Loucy (cell line): ENCODE results near the gene PLEKHG4.

Experiments
- H2AFZ ChIP-seq: fragments of 200-600 bp; sonication (generic); 2 replicates; pipeline ENCODE4 v1.6.0; 2016; ENCODE audit warnings: antibody characterized with exemption, mild to moderate bottlenecking, low read length, moderate library complexity
- H3F3A ChIP-seq: fragments of 200-600 bp; 2 replicates; pipeline ENCODE4 v1.6.0; 2016; ENCODE audit warnings: antibody characterized with exemption, low read depth, mild to moderate bottlenecking
- H3K27me3 ChIP-seq: fragments of 200-600 bp; sonication (generic); 2 replicates; pipeline ENCODE4 v1.6.1; 2014; ENCODE audit warnings: low read length, mild to moderate bottlenecking; ENCODE audit not compliant: insufficient read depth, poor library complexity, severe bottlenecking
- H3K36me3 ChIP-seq: fragments of 200-600 bp; sonication (generic); 2 replicates; pipeline ENCODE4 v1.6.1; 2016; ENCODE audit warnings: low read length; ENCODE audit not compliant: insufficient read depth
- H3K4me1 ChIP-seq: fragments of 200-600 bp; sonication (generic); 2 replicates; pipeline ENCODE4 v1.5.1; 2014; ENCODE audit warnings: low read length, mild to moderate bottlenecking; ENCODE audit not compliant: insufficient read depth, poor library complexity, severe bottlenecking
- H3K4me2 ChIP-seq: fragments of 200-600 bp; sonication (generic); 2 replicates; pipeline ENCODE4 v1.6.0; 2014; ENCODE audit warnings: antibody characterized with exemption, low read length, low read depth, mild to moderate bottlenecking; ENCODE audit not compliant: poor library complexity, severe bottlenecking
- H3K4me3 ChIP-seq: fragments of 200-600 bp; sonication (generic); 2 replicates; pipeline ENCODE4 v1.5.1; 2014; ENCODE audit warnings: low read length, mild to moderate bottlenecking, mixed read lengths; ENCODE audit not compliant: poor library complexity, severe bottlenecking
- H3K79me2 ChIP-seq: fragments of 200-600 bp; sonication (generic); 2 replicates; pipeline ENCODE4 v1.6.1; 2014; ENCODE audit warnings: low read length; ENCODE audit not compliant: insufficient read depth
- H3K9ac ChIP-seq: fragments of 200-600 bp; sonication (generic); 2 replicates; pipeline ENCODE4 v1.6.0; 2014; ENCODE audit warnings: mild to moderate bottlenecking, low read depth, low read length, moderate library complexity; ENCODE audit not compliant: poor library complexity, severe bottlenecking
- H3K9me2 ChIP-seq: fragments of 200-600 bp; sonication (generic); replicated peaks from 2 replicates; pipeline ENCODE4 v1.6.1; 2016; ENCODE audit warnings: low read depth, low read length, mixed read lengths
- H3K9me3 ChIP-seq: fragments of 200-600 bp; sonication (generic); 2 replicates; pipeline ENCODE4 v1.6.1; 2014; ENCODE audit warnings: mild to moderate bottlenecking, antibody characterized with exemption, low read length, low read depth; ENCODE audit not compliant: insufficient read depth
- H4K20me1 ChIP-seq: fragments of 200-600 bp; sonication (generic); 2 replicates; pipeline ENCODE4 v1.6.0; 2014; ENCODE audit warnings: antibody characterized with exemption, low read length, mild to moderate bottlenecking; ENCODE audit not compliant: insufficient read depth, poor library complexity, severe bottlenecking
- EZH2phosphoT487 ChIP-seq: fragments of 200-600 bp; IDR thresholded peaks from 2 replicates; pipeline ENCODE4 v1.6.1; 2018; ENCODE audit warnings: antibody characterized with exemption, mild to moderate bottlenecking, moderate library complexity, borderline replicate concordance
- TF ChIP-seq, protein P1 (sequence below): fragments of 200-600 bp; sonication (generic); conservative IDR thresholded peaks from 2 replicates; pipeline ENCODE4 v1.5.1; 2014; ENCODE audit warnings: mild to moderate bottlenecking, antibody characterized with exemption, low read length

The PLEKHG4 gene

DNA sequence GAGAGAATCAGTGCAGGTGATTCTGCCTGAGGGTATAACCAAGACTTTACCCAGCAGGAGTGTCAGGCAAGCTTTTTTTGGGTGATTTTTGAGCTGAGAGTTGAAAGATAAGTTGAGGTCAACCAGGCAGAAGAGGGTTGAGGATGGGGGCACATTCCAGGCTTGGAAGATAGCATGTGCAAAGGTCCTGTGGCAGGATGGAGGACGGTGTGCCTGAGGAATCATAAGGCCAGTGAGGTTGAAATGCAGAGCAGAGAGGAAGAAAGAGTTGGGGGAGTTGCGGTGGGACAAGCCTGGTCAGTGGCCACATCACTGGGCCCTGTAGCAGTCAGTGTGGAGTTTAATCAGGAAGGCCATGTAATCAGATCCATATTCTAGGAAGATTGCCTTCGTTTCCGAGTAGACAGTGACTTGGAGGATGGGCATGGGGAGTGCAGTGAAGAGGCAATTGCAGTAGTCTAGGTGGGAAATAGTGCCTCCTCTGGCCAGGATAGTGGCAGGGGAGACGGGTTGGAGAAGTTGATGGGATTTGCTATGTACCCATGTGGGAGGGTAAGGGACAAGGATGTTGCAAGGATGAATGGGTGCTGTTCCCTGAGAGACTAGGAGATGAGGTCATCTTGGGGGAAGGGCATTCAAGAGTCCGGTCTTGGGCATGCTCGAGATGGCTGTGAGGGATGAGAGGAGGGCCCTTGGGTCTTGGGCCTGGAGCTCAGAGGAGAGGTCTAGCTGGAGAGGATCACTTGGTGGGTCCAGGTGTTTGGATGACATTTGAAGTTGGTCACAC is 3.9 kb downstream of the PLEKHG4 start:
- Histone ChIP-seq H3K4me1 (peaks cover 14% of the 10 kb centered on the region), H4K20me1 (no peaks in the 10 kb centered on the region), H3K4me3 (no peak overlapping the region), H3K9me2 (no peaks in the 10 kb centered on the region), H3K4me2 (no peak overlapping the region), H3K79me2 (peaks cover 28% of the 10 kb centered on the region), H3K9me3 (no peaks in the 10 kb centered on the region), H3F3A (no peaks in the 10 kb centered on the region), H2AFZ (no peak overlapping the region), H3K27me3 (no peaks in the 10 kb centered on the region), H3K9ac (no peak overlapping the region), H3K36me3 (peaks cover 18% of the 10 kb centered on the region; the same call in 1 of the 2 replicates)
- no peak for TF ChIP-seq EZH2phosphoT487
- TF ChIP-seq, protein P1, sequence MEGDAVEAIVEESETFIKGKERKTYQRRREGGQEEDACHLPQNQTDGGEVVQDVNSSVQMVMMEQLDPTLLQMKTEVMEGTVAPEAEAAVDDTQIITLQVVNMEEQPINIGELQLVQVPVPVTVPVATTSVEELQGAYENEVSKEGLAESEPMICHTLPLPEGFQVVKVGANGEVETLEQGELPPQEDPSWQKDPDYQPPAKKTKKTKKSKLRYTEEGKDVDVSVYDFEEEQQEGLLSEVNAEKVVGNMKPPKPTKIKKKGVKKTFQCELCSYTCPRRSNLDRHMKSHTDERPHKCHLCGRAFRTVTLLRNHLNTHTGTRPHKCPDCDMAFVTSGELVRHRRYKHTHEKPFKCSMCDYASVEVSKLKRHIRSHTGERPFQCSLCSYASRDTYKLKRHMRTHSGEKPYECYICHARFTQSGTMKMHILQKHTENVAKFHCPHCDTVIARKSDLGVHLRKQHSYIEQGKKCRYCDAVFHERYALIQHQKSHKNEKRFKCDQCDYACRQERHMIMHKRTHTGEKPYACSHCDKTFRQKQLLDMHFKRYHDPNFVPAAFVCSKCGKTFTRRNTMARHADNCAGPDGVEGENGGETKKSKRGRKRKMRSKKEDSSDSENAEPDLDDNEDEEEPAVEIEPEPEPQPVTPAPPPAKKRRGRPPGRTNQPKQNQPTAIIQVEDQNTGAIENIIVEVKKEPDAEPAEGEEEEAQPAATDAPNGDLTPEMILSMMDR: peak; percentile 19; the same call in 1 of the 2 replicates

DNA sequence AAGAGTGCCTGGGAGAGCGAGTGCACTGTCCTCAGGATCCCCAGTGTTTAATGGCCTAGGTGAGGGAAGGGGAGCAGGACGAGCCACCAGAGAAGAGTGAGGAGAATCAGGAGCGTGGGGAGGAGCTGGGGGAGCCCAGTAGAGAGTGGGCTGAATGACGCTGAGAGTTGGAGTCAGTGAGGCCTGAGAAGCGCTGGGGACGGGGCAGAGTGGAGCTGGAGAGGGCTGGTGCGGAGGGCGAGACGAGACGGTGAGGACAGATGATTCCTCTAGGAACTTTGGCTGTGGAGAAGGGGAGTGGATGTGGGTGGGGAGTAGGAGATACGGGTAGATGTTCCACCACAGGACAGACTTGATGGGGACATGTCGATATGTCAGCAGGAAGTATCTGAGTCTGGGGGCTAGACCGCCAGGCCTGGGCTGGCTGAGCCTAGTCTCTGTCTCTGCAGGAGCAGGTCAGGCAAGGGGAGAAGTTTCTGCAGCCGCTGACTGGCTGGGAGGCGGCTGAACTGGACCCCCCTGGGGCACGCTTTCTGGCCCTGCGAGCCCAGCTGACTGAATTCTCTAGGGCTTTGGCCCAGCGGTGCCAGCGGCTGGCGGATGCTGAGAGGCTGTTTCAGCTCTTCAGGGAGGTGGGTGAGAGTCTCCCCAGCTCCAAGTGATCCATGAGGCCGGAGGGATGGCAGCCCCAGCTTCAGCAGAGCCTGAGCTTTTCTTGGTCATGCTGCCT is 4.7 kb downstream of the PLEKHG4 start:
- no peaks in the 10 kb centered on the region for H3K27me3 ChIP-seq
- no peaks in the 10 kb centered on the region for H3F3A ChIP-seq
- peaks cover 18% of the 10 kb centered on the region for H3K4me1 ChIP-seq
- H3K79me2 ChIP-seq: peaks cover 22% of the 10 kb centered on the region
- TF ChIP-seq EZH2phosphoT487: no peak
- TF ChIP-seq, protein P1: no peak
- no peaks in the 10 kb centered on the region for H4K20me1 ChIP-seq
- H2AFZ ChIP-seq: no peak overlapping the region
- no peak overlapping the region for H3K4me3 ChIP-seq
- no peak overlapping the region for H3K9ac ChIP-seq
- H3K9me2 ChIP-seq: no peaks in the 10 kb centered on the region
- H3K4me2 ChIP-seq: no peak overlapping the region
- H3K9me3 ChIP-seq: no peaks in the 10 kb centered on the region
- H3K36me3 ChIP-seq: peaks cover 18% of the 10 kb centered on the region; the same call in 1 of the 2 replicates

DNA sequence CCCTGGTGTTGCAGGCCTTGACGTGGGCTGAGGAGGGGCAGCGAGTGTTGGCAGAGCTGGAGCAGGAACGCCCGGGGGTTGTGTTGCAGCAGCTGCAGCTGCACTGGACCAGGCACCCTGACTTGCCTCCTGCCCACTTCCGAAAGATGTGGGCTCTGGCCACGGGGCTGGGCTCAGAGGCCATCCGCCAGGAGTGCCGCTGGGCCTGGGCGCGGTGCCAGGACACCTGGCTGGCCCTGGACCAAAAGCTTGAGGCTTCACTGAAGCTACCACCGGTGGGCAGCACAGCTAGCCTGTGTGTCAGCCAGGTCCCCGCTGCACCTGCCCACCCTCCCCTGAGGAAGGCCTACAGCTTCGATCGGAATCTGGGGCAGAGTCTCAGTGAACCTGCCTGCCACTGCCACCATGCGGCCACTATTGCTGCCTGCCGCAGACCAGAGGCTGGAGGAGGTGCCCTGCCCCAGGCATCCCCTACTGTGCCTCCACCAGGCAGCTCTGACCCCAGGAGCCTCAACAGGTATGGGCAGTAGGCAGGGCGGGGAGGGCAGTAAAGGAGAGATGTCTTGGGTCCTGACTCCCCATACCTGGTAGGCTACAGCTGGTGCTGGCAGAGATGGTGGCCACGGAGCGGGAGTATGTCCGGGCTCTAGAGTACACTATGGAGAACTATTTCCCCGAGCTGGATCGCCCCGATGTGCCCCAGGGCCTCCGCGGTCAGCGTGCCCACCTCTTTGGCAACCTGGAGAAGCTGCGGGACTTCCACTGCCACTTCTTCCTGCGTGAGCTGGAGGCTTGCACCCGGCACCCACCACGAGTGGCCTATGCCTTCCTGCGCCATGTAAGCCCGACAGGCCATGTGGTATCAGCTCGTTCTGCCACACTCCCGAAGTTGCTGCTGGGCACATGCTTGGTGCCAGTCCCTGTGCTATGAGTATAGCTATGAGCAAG is 5.6 kb downstream of the PLEKHG4 start:
- Histone ChIP-seq H3F3A (no peaks in the 10 kb centered on the region), H3K4me2 (no peak overlapping the region), H3K9ac (no peak overlapping the region), H3K36me3 (peaks cover 18% of the 10 kb centered on the region; the same call in 1 of the 2 replicates), H3K79me2 (peaks cover 15% of the 10 kb centered on the region), H3K4me3 (no peak overlapping the region), H2AFZ (no peak overlapping the region), H4K20me1 (no peaks in the 10 kb centered on the region), H3K9me2 (no peaks in the 10 kb centered on the region), H3K27me3 (no peaks in the 10 kb centered on the region), H3K9me3 (no peaks in the 10 kb centered on the region), H3K4me1 (peaks cover 20% of the 10 kb centered on the region)
- TF ChIP-seq, protein P1: no peak; the same call in 1 of the 2 replicates
- no peak for TF ChIP-seq EZH2phosphoT487
